Head of caudate nucleus (tissue), 42 donors: ENCODE data around the gene CLPTM1L.

ENCODE experiments used
- DNase-seq, 42 donors: peaks; one replicate each; pipeline versions ENCODE4 v3.0.0 to v3.0.0-alpha.2; 2020 to 2021; ENCODE audit warnings: mixed read lengths in 7 of 42
- intact Hi-C: fragments of 100-400 bp; cut with DNase I; formaldehyde crosslinking; loops from one replicate; pipeline ENCODE4 v1.15.0; 2022

Gene CLPTM1L, protein sequence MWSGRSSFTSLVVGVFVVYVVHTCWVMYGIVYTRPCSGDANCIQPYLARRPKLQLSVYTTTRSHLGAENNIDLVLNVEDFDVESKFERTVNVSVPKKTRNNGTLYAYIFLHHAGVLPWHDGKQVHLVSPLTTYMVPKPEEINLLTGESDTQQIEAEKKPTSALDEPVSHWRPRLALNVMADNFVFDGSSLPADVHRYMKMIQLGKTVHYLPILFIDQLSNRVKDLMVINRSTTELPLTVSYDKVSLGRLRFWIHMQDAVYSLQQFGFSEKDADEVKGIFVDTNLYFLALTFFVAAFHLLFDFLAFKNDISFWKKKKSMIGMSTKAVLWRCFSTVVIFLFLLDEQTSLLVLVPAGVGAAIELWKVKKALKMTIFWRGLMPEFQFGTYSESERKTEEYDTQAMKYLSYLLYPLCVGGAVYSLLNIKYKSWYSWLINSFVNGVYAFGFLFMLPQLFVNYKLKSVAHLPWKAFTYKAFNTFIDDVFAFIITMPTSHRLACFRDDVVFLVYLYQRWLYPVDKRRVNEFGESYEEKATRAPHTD

GRCh38 chr5:1344975-1345838 lies at the start of gene CLPTM1L:
Gene CLPTM1L (minus strand): TSS chr5:1345099. CDS start chr5:1344841, 258 bp downstream.
- intact Hi-C loops: loop anchor here (10.0 kb wide), 2 partner anchors 160 to 300 kb away; no protein-coding TSS in a partner anchor
- DNase-seq: peak; percentile 45 to 93 (median 84)

DNA sequence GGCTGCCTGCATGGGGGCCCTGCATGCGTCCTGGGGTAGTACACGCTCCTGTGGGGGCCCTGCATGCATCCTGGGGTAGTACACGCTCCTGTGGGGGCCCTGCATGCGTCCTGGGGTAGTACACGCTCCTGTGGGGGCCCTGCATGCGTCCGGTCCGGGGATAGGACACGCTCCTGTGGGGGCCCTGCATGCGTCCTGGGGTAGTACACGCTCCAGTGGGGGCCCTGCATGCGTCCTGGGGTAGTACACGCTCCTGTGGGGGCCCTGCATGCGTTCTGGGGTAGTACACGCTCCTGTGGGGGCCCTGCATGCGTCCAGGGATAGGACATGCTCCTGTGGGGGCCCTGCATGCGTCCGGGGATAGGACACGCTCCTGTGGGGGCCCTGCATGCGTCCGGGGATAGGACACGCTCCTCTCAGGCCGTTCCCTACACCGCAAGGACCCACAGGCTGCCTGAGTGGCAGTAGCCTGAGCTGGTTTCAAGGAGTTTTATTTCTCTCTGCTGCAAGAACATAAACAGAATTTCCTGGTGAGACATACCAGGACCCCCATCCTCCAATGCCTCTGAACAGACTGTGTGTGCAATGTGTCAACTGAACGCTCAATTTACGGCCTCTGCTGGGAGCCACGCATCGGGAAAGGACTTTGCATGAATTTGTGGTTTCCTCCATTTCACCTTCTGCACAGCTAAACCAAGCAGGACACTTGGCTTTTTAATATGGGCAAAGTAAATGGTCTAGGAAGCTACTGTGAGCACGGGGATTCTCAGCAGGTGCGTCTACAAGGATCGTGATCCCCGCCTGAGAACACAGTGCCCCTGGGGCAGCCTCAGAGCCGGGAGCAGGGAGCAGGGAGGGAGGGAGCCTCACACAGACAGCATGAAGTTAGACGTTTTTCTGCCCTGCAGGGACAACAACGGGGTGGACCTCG lies 48.9 kb upstream of the CLPTM1L start:
- intact Hi-C loops: no loop called here
- DNase-seq: no peak

- DNase-seq: no peak
Measured at GRCh38 chr5:1392801-1393565, 48.1 kb upstream of the CLPTM1L start.

DNA sequence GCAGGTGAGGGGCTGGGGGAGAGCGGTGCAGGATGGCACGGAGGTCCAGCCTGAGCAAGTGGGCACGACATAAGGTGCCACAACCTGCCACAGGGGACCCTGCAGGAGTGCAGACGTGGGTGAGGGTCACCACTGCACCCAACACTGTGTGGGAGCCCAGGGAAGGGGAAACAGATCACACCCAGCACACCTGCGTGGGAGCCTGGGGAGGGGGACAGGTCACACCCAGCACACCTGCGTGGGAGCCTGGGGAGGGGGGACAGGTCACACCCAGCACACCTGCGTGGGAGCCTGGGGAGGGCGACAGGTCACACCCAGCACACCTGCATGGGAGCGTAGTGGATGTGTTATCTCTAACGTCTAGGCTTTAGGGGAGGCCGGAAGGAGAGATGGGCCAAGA lies 47.4 kb upstream of the CLPTM1L start:
- intact Hi-C loops: no loop called here
- DNase-seq: no peak

More at GRCh38 chr5:1392801-1393565, 48.1 kb upstream of the CLPTM1L start:
- intact Hi-C loops: no loop called here

DNA sequence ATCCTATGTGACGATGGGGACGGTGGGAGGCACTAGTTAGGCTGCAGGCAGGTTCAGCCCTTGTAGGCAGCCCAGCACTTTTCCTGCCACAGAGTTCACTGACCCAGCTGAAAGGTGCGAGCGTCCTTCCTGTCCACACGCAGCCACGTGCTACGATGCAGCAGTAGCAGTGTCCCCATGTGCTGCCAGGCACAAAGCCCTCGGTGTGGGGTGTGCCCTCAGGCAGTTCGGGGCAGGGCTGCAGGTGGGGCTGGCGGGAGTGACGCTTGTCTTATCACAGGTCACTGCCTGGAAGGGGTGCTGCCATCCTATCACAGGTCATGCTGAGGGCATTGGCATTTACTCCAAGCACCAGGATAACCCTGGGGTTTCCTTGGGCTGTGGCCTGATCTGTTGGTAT lies 46.8 kb upstream of the CLPTM1L start:
- intact Hi-C loops: no loop called here
- no peak for DNase-seq

GRCh38 chr5:1390861-1391600 lies 46.1 kb upstream of the CLPTM1L start:
- no peak for DNase-seq

DNA sequence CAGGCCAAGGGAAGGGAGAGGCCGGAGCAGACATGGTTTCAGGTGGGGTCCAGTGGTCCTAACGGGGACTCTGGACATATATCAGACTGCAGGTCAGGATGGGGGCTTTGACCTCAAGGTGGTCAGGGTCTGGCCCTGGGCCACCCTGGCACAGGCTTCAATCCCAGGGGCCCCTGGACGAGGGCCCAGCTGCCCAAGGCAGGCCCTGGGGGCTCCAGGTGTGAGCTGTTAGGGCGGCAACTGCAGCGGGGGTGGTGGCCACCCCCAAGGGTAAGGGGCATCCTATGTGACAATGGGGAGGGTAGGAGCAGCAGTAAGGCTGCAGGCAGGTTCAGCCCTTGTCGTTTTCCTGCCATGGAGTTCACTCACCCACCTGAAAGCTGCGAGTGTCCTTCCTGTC lies 45.4 kb upstream of the CLPTM1L start:
- intact Hi-C loops: no loop called here
- no peak for DNase-seq

More at GRCh38 chr5:1390861-1391600, 46.1 kb upstream of the CLPTM1L start:
- intact Hi-C loops: no loop called here

DNA sequence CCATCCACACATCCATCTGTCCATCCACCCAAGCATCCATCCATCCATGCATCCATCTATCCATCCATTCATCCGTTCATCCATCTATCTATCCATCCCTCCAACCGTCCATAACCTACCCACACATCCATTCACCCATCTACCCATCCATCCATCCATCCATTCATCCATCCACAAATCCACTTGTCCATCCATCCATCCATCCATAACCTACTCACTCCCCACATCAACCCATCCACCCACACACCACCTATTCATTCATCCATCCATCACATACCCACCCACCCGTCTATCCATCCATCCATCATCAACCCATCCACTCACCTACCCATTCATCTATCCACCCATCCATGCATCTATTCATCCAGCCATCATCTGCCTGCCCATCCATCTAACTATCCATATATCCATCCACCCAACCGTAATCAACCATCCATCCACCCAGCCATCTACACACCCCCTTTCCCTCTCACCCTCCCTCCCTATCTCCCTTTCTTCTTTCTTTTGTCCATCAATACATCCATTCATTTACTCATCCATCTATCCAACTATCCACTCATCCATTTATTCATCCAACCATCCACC lies 43.6 kb upstream of the CLPTM1L start:
- intact Hi-C loops: no loop called here
- DNase-seq: no peak

DNA sequence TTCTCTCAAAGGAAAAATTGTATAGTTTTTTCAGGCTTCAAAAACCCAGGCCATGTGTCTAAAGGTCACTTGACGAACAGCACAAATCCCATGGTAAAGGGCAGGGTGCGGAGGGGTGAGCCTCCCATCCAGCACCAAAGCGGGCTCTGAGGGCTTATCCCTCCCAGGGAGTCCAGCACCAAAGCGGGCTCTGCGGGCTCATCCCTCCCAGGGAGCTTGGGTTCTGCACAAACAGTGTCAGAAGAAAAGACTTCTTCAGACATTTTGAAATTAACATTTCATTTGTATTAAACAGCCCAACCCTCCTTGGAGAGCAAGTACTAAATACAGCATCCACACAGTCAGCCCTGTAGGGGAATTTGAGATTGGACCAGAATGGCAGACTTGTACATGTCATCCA lies 43.0 kb upstream of the CLPTM1L start:
- intact Hi-C loops: no loop called here
- DNase-seq: no peak

- DNase-seq: peak in 9 of 42 donors; percentile 7 to 59 (median 26)
- intact Hi-C loops: no loop called here
Measured at GRCh38 chr5:1387059-1387755, 42.3 kb upstream of the CLPTM1L start.

DNA sequence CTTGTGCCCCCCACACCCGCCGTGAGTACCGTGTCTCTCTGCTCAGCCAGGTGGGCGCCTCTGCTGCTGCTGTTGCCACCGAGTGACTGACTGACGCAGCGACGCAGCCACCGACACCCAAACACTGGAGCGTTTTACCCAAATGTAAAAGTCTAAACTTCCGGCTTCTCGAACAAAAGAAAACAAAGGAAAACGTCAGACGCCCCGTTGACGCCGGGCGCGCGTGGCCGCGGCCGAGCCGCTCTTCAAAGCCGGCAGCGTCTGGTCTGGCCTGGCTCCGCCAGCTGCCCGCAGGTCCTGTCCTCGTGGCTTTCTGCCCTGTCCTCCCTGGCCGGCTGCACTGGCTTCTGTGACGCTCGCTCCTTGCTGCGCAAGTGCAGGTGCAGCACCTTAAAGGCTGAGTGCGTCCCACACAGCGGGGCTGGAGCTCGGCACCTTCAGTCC lies 41.4 kb upstream of the CLPTM1L start:
- DNase-seq: peak in 37 of 42 donors; percentile 16 to 68 (median 40)
- intact Hi-C loops: no loop called here

- intact Hi-C loops: no loop called here
- DNase-seq: peak; percentile 65 to 93 (median 81)
Measured at GRCh38 chr5:1385395-1386273, 40.7 kb upstream of the CLPTM1L start.

DNA sequence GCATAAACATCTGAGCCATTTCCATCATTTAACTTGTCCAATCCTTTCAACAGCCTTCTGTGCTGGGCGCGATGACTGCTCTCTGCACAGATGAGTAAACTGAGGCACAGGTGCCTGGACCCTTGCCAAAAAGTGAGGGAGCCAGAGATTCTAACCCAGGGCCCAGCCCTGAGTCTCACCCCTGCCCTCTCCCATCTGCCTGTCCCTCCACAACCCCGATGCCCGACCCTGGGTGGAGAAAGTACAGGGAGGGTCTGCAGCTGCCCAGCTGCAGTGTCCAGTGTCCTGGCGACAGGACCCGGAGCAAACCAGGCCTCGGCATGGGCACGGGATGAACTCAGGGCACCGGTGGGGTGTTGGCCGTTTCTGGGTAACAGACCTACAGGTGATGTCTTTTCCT lies 39.6 kb upstream of the CLPTM1L start:
- intact Hi-C loops: no loop called here
- DNase-seq: no peak

DNA sequence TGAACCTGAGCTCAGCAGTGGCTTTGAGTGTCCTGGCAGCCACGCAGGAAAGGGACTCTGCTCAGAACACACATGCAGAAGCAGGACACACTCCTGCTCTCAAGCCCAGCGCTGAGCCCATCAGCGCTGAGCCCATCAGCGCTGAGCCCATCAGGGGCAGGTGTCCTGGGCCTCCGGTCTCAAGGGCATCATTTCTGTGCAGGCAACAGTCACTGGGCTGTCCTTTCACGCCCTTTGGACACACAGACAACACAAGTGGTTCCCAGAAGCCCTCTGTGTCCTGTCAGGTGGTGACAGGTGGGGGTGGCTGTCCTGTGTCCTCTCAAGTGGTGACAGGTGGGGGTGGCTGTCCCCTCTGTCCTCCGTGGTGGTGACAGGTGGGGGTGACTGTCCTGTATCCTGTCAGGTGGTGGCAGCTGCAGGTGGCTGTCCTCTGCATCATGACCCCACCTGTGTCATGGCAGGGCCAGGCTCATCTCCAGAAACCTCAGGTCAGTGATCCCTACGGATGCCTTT lies 39.0 kb upstream of the CLPTM1L start:
- intact Hi-C loops: no loop called here
- no peak for DNase-seq

GRCh38 chr5:1383344-1383743 lies 38.4 kb upstream of the CLPTM1L start:
- no peak for DNase-seq
- intact Hi-C loops: no loop called here
